CD4-positive, alpha-beta T cell treated with Interleukin-6 for 4 hours (primary cell): ENCODE results near the gene KCNH1.

Experiments
- DNase-seq: peaks from one replicate; pipeline ENCODE4 v3.0.0-alpha.2; 2020; ENCODE audit warnings: mixed read lengths

KCNH1 gene

GRCh38 chr1:210794445-210794844, 339.5 kb downstream of the KCNH1 start:
- no peak for DNase-seq

DNA sequence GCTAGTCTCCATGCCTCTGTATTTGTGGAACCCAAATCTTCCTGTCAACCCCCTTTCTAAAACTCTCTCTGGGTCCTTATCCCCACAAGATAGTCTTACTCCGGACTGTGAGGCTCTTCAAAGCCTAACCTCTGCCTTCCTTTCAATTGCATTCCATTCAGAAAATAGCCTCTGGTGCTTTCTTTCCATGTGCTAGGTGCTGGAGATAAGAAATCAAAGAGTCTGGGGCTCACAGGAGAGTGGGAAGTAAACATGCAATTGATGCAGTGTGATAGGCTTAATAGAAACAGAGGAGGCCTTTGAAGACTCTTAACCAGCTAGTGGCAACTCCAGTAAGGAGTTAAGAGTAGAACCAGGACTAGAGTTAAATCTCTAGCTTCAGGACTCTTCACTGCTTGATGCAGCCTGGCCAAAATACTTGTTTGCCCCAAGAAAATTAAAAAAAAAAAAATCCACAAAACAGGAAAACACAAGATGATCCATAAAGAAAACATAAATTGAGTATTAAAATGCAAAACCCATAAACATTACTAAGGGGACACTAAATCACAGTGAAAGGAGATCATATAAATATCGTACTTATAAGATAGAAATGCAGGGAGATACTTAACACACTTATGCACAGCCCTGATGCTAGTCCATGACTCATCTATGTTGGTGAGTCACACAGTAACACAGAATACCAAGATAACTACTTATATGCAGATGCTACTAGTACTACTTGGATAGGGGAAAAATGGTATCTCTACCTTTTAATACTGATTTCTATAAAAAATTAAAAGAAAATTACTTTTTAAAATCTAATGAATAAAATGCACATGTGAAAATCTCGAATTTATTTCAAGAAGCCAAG, 341.5 kb downstream of the KCNH1 start:
- no peak for DNase-seq

- DNase-seq, result no peak
These were observed 343.8 kb downstream of the KCNH1 start for GRCh38 chr1:210790196-210790595.

DNA sequence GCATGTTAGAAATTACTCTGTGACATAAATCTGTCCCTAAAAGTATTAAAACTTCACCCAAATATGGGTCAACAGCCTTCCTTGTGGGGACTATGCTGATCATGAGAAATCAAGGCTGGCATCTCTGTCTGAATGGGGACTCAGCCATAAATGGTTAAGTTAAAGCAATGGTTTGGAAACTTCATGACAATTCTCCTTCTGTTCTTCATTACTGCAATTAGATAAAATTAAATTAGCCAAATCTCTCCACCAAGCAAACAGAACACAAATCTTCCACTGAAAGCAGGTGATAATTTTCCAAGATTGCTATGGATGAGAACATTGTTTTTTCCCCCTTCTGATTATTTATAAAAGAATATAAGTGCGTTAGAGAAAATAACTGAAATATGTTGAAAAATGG, 346.1 kb downstream of the KCNH1 start:
- DNase-seq, result no peak

DNA sequence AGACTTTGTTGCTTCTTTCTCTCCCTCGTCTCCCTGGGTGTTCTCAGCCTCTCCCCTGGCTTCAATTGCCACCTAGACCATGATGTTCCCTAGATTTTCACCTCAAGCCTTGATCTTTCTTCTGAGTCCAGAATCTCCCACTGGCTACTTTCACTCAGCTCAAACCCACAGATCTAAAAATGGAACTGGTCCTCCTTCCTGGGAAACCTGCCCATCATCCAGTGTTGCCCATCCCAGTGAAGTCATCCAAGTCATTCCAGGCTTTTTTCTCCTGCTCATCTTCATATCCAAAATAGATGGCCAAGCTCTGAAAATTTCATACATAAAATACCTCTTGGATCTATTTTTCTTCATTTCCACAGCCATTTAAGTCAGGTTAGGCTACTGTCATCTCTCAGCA, 347.4 kb downstream of the KCNH1 start:
- DNase-seq, result no peak

GRCh38 chr1:210783925-210784324, 350.0 kb downstream of the KCNH1 start:
- no peak for DNase-seq

DNA sequence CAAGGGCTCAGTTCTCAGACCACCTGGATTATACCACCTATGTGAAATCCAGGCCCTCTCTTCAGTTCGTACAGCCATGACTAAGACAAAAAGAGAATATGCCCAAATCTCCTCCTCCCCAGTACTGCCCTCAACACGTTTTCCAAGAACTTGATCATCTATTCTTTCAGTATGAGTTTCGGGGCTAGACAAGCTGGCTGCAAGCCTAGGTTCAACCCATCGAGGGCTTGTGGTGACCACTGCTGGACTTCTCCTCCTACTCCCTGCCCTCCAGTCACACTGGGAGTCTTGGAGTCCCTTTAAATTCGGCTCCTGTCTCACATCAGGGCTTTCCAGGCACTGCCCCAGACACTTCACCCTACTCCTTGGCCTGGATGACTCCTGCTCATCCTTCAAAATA, 352.3 kb downstream of the KCNH1 start:
- DNase-seq, result no peak

- no peak for DNase-seq
These were observed 354.7 kb downstream of the KCNH1 start for GRCh38 chr1:210779269-210779668.

- DNase-seq, result no peak
These were observed 356.0 kb downstream of the KCNH1 start for GRCh38 chr1:210777914-210778313.

GRCh38 chr1:210776712-210777111, 357.2 kb downstream of the KCNH1 start:
- no peak for DNase-seq

DNA sequence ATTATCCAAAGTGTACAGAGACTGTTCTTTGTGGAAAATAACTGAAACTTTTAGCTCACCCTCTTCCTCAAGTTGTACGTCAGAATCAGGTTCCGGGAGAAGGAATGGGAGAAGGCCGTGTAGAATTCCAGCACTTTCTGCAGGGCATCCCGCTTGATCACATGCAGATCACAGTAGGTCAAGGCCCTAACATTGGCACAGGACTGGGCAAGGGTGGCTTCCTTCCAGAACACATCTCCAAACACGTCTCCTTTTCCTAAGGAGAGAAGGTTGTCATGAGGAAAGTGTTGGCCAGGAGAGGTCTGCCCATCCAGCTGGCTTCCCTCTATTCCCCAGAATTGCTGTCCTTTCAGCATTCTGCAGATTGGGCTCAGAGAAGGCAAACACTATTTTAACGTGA, 358.7 kb downstream of the KCNH1 start:
- no peak for DNase-seq

GRCh38 chr1:210773450-210773849, 360.5 kb downstream of the KCNH1 start:
- DNase-seq, result no peak

DNA sequence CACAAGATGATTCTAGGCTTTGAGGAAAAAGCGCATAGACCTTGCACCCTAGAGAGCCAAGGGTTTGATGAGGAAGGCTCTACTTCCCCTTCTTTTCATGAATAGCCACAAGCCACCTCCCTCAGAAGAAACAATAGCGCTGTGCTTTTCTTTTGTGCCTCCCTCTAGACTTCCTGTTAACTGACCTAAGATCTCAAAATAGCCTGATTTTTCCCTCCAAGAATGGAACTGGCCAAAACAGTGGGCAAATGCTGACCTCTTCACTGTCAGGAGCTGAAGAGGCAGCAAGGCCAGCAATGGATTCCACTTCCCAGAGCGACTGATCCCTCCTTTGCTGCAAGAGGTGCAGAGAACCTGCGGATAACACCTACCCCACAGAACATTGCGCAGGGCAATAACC, 362.8 kb downstream of the KCNH1 start:
- DNase-seq, result no peak

DNA sequence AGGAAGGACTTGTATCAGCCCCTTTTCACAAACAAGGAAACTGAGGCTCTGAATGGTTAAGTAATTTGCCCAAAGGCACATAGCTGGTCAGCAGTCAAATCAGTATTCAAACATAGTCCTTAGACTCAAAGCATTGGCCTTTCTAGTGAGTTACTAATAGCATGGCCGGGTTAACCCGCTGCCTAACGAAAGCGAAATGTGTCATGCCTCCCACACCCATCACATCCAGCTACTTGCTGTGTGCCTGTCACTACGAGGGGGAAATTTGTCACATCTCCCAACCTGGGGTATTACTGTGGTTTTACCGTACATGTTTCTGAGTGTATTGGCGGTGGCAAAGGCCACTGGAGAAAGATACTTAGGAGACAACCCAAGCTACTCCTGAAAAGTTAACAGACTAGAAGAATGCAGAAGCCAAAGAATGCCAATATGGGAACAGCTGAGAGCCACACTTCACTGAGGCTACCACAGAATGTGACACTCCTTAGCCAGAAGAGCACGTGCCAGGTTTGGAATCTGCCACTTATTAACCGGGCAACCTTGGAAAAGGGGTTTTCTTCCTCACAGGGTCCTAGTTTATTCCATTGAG, 363.5 kb downstream of the KCNH1 start:
- no peak for DNase-seq

- DNase-seq, result no peak
These were observed 364.5 kb downstream of the KCNH1 start for GRCh38 chr1:210769473-210769872.

DNA sequence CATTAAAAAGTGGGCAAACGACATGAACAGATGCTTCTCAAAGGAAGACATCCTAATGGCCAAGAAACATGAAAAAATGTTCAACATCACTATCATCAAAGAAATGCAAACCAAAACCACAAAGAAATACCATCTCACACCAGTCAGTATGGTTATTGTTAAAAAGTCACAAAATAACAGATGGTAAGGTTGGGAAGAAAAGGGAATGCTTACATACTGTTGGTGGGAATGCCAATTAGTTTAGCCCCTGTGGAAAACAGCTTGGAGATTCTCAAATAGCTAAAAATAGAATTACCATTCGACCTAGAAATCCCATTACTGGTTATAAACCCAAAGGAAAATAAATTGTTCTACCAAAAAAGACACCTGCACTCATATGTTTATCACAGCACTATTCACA, 369.4 kb downstream of the KCNH1 start:
- DNase-seq, result no peak

DNA sequence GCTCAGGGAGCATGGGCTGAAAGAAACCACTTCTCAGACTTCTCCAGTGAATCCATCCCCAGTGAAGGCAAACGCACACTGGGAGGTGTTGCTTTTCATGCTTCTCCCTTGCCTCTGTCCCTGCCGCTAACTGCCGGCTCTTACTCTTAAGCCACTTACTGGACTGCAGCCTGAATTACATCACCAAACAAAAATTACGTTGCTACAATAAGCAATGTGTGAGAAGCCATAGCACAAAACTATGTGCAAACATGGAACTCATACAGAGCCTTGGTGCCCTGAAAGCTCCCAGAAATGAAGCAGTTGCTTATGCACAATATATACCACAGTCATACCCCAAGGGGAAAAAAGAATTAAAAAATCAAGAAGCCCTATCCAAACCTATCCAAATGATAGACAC, 375.2 kb downstream of the KCNH1 start:
- no peak for DNase-seq

- no peak for DNase-seq
These were observed 375.7 kb downstream of the KCNH1 start for GRCh38 chr1:210758261-210758660.

- DNase-seq, result no peak
These were observed 376.3 kb downstream of the KCNH1 start for GRCh38 chr1:210757677-210758076.

GRCh38 chr1:210755991-210756659, 377.8 kb downstream of the KCNH1 start:
- no peak for DNase-seq

- no peak for DNase-seq
These were observed 378.9 kb downstream of the KCNH1 start for GRCh38 chr1:210754878-210755665.

DNA sequence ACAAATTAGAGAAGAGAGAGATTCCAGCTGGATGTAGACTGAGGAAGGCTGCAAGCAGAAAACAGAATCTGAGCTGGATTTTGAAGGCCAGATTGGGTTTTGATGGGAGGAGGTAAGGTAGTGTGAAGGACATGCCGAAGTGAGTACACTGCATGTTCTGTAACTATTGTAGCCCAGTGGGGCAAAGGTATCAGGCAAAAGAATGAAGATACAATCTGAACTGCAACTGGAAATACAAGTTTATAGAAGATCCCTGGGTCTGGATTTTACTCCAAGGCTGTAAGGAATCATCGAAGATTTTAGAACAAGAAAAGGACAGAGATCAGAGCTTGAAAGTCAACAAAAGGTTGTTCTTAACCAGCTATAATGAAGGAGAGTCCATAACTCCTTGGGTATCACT, 382.0 kb downstream of the KCNH1 start:
- no peak for DNase-seq

DNA sequence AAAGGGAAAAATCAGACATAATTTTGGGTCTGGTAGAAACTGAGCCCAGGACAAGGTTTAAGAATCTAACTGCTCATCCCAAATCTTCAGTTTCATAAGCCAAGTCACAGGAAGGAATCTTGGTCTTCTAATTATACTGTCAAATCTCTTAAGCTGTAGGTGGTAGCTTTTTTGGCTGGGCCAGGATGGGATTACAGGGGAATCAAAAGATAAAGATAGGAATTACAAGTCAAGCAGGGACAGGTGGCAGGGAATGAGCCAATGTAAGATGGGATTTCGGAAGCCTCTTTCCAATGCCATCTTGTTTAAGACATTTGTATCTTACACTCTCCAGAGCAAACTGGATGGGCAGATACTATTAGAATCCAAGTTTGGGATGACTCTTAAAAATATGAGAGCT, 383.5 kb downstream of the KCNH1 start:
- no peak for DNase-seq
